ENCODE data around the gene LRGUK. TPM values are rescaled to one million over a fixed set of nuclear protein-coding genes. Genes with fewer than 3 reads are reported as not detected.

The LRGUK gene
- total RNA-seq, 2 experiments from 2014 or later = 0.07 TPM

- H3K4me3 Mint-ChIP-seq = no peak overlapping the region
- no peaks in the 10 kb centered on the region for H3K36me3 Mint-ChIP-seq
- no peaks in the 10 kb centered on the region for H3K9me3 Mint-ChIP-seq
- H3K27ac Mint-ChIP-seq = no peak overlapping the region
- CTCF ChIA-PET = no interaction called here
- H3K27me3 Mint-ChIP-seq = peaks cover 1% of the 10 kb centered on the region
- intact Hi-C loops (cut with micrococcal nuclease) = no loop called here
- H3K4me1 Mint-ChIP-seq (ENCODE audit: low read depth) = peaks cover 12% of the 10 kb centered on the region
- no peak for DNase-seq
- POLR2A ChIA-PET = no interaction called here
Observed at GRCh38 chr7:134174795-134175261, 47.7 kb downstream of the LRGUK start.

- Mint-ChIP-seq H3K9me3 (no peaks in the 10 kb centered on the region), H3K4me3 (no peak overlapping the region), H3K27me3 (peaks cover 1% of the 10 kb centered on the region), H3K36me3 (no peaks in the 10 kb centered on the region), H3K4me1 (ENCODE audit: low read depth) (peaks cover 12% of the 10 kb centered on the region), H3K27ac (no peak overlapping the region)
- ChIA-PET CTCF (no interaction called here), POLR2A (no interaction called here)
- intact Hi-C loops (cut with micrococcal nuclease) = no loop called here
- DNase-seq = no peak
Observed at GRCh38 chr7:134175334-134176036, 48.3 kb downstream of the LRGUK start.

GRCh38 chr7:134176037-134176350 lies 48.9 kb downstream of the LRGUK start:
- CTCF ChIA-PET = no interaction called here
- Mint-ChIP-seq H3K27ac (no peak overlapping the region), H3K27me3 (peaks cover 1% of the 10 kb centered on the region), H3K4me1 (ENCODE audit: low read depth) (peaks cover 12% of the 10 kb centered on the region), H3K36me3 (no peaks in the 10 kb centered on the region), H3K9me3 (no peaks in the 10 kb centered on the region), H3K4me3 (no peak overlapping the region)
- POLR2A ChIA-PET = no interaction called here
- intact Hi-C loops (cut with micrococcal nuclease) = no loop called here
- DNase-seq = no peak

DNA sequence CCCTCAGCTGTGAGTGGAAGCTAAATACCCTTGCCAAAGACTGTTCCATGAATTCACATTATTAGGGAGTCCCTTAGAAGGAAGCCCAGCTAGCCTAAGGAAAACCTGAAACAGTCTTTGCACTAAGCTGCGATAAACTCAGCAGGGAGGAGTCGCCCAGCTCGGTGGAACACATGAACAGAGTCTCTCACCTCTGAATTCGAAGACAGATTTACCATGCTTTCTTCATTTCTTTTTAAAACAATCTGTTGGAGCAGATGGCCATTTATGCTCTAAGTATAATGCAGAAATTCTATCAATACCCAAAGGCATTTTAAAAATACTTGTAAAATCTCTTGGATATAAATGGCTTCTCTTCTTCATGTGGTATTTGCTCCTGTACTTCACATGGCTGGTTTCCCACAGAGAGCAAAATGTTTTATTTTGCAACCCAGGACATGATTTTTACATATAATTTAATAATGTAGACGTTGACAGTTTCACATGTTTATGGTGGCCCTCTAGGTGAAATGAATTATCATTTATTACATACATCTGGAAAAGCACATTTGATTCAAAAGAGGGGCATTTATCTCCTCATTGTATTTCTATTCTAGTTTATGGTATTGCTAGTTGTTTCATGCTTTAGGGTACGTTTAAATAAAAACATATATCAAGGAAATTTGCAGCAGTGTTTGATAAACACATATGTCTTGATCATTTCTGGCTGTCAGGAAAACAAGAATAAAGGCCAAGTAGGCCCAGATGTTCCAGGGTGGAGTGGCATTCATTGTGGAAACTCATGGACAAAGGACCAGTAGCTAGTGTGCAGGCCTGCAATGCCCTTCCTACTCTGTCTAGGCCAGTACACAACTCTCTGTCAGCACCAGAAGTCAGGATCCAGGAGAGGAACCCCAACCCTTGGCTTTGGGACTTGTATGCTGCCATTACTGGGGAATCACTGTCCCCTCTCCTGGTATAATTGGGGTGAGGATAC lies 52.2 kb downstream of the LRGUK start:
- H3K4me3 Mint-ChIP-seq = no peak overlapping the region
- no peak overlapping the region for H3K27ac Mint-ChIP-seq
- H3K27me3 Mint-ChIP-seq = peaks cover 1% of the 10 kb centered on the region
- ChIA-PET POLR2A (no interaction called here), CTCF (no interaction called here)
- H3K4me1 Mint-ChIP-seq (ENCODE audit: low read depth) = peaks cover 12% of the 10 kb centered on the region
- intact Hi-C loops (cut with micrococcal nuclease) = no loop called here
- no peaks in the 10 kb centered on the region for H3K36me3 Mint-ChIP-seq
- H3K9me3 Mint-ChIP-seq = no peaks in the 10 kb centered on the region
- no peak for DNase-seq

DNA sequence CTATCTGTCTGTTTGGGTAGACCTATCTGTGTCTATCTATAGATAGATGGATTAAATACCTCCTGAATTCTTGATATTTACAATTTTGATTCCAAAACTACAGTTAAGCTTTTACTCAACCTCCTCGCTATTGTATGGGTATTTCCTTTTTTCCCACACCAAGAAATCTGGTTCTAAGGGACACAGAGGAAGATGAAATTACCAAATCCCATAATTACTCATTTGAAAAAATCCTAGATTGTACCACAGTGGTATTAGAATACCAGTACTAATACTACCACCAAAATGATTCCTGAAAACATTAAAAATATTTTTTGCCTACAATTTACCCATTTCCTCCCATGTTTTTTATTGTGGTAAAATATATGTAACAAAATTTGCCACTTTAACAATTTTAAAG lies 53.2 kb downstream of the LRGUK start:
- DNase-seq = no peak
- Mint-ChIP-seq H3K27ac (no peak overlapping the region), H3K36me3 (no peaks in the 10 kb centered on the region), H3K9me3 (no peaks in the 10 kb centered on the region), H3K4me3 (no peak overlapping the region), H3K27me3 (peaks cover 1% of the 10 kb centered on the region), H3K4me1 (ENCODE audit: low read depth) (peaks cover 2% of the 10 kb centered on the region)
- ChIA-PET CTCF (no interaction called here), POLR2A (no interaction called here)
- intact Hi-C loops (cut with micrococcal nuclease) = no loop called here

GRCh38 chr7:134182078-134182477 lies 54.9 kb downstream of the LRGUK start:
- intact Hi-C loops (cut with micrococcal nuclease) = no loop called here
- DNase-seq = no peak
- H3K27me3 Mint-ChIP-seq = no peaks in the 10 kb centered on the region
- no peaks in the 10 kb centered on the region for H3K9me3 Mint-ChIP-seq
- no peaks in the 10 kb centered on the region for H3K4me1 Mint-ChIP-seq (ENCODE audit: low read depth)
- POLR2A ChIA-PET = no interaction called here
- no peaks in the 10 kb centered on the region for H3K36me3 Mint-ChIP-seq
- H3K27ac Mint-ChIP-seq = no peak overlapping the region
- no peak overlapping the region for H3K4me3 Mint-ChIP-seq
- CTCF ChIA-PET = interaction anchor here (1.7 kb wide), 1 partner anchor 41 kb away, joined by 4 read pairs; no protein-coding TSS in a partner anchor

- Mint-ChIP-seq H3K9me3 (no peaks in the 10 kb centered on the region), H3K36me3 (no peaks in the 10 kb centered on the region), H3K27ac (no peak overlapping the region), H3K27me3 (no peaks in the 10 kb centered on the region), H3K4me3 (no peak overlapping the region), H3K4me1 (ENCODE audit: low read depth) (no peaks in the 10 kb centered on the region)
- intact Hi-C loops (cut with micrococcal nuclease) = no loop called here
- ChIA-PET CTCF (no interaction called here), POLR2A (no interaction called here)
- no peak for DNase-seq
Observed at GRCh38 chr7:134184767-134185166, 57.6 kb downstream of the LRGUK start.

DNA sequence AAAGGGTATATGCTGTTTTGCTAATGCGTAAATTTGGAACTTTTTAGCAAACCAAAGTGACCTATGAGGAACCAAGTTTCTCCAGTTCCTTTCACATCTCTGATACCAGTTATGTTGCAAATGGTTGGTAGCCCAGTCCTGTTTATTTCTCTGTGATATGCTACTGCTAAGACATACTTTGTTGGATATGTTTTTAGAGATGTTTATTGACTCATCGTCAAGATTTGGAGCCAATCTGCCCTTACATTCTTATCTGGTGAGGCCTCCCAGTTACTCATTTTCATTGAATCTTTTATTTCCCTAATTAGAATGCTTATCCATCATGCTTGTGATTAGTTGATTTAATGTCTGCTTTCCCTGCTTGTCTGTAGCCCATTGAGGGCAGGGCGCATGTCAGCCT lies 58.9 kb downstream of the LRGUK start:
- DNase-seq = no peak
- H3K27me3 Mint-ChIP-seq = no peaks in the 10 kb centered on the region
- H3K4me3 Mint-ChIP-seq = no peak overlapping the region
- intact Hi-C loops (cut with micrococcal nuclease) = no loop called here
- H3K36me3 Mint-ChIP-seq = no peaks in the 10 kb centered on the region
- no peaks in the 10 kb centered on the region for H3K9me3 Mint-ChIP-seq
- CTCF ChIA-PET = no interaction called here
- H3K27ac Mint-ChIP-seq = no peak overlapping the region
- POLR2A ChIA-PET = no interaction called here
- no peaks in the 10 kb centered on the region for H3K4me1 Mint-ChIP-seq (ENCODE audit: low read depth)

GRCh38 chr7:134186801-134187200 lies 59.7 kb downstream of the LRGUK start:
- intact Hi-C loops (cut with micrococcal nuclease) = no loop called here
- H3K9me3 Mint-ChIP-seq = no peaks in the 10 kb centered on the region
- ChIA-PET CTCF (no interaction called here), POLR2A (no interaction called here)
- H3K4me3 Mint-ChIP-seq = no peak overlapping the region
- H3K36me3 Mint-ChIP-seq = no peaks in the 10 kb centered on the region
- no peak for DNase-seq
- H3K27me3 Mint-ChIP-seq = no peaks in the 10 kb centered on the region
- no peak overlapping the region for H3K27ac Mint-ChIP-seq
- no peaks in the 10 kb centered on the region for H3K4me1 Mint-ChIP-seq (ENCODE audit: low read depth)

GRCh38 chr7:134187893-134188292 lies 60.8 kb downstream of the LRGUK start:
- ChIA-PET POLR2A (no interaction called here), CTCF (interaction anchor here (1.8 kb wide), 1 partner anchor 47 kb away, joined by 4 read pairs; no protein-coding TSS in a partner anchor)
- H3K36me3 Mint-ChIP-seq = no peaks in the 10 kb centered on the region
- no peaks in the 10 kb centered on the region for H3K9me3 Mint-ChIP-seq
- no peaks in the 10 kb centered on the region for H3K27me3 Mint-ChIP-seq
- no peaks in the 10 kb centered on the region for H3K4me1 Mint-ChIP-seq (ENCODE audit: low read depth)
- DNase-seq = no peak
- no peak overlapping the region for H3K4me3 Mint-ChIP-seq
- intact Hi-C loops (cut with micrococcal nuclease) = no loop called here
- no peak overlapping the region for H3K27ac Mint-ChIP-seq

DNA sequence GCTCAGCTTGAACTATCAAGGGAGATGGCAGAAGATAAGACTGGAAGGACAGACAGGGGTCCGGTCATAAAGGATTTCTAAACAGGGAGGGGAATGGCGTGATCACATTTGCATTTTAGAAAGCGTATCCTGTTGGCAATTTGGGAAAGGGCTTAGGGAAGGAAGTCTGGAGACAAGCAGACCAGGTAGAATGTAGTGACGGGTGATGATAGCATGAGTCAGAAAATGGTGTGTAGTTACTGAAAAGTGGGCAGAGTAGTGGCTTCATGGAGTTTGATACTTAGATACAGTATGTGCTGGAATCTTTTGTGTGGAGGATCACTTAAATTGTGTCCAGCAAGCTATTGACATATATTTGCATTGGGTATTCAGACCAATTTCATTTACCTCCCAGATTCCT lies 61.2 kb downstream of the LRGUK start:
- POLR2A ChIA-PET = no interaction called here
- CTCF ChIA-PET = interaction anchor here (1.8 kb wide), 1 partner anchor 47 kb away, joined by 4 read pairs; no protein-coding TSS in a partner anchor
- Mint-ChIP-seq H3K9me3 (no peaks in the 10 kb centered on the region), H3K4me3 (no peak overlapping the region), H3K4me1 (ENCODE audit: low read depth) (no peaks in the 10 kb centered on the region), H3K27me3 (no peaks in the 10 kb centered on the region), H3K36me3 (no peaks in the 10 kb centered on the region), H3K27ac (no peak overlapping the region)
- intact Hi-C loops (cut with micrococcal nuclease) = no loop called here
- DNase-seq = no peak

GRCh38 chr7:134189559-134189958 lies 62.4 kb downstream of the LRGUK start:
- Mint-ChIP-seq H3K27me3 (no peaks in the 10 kb centered on the region), H3K9me3 (no peaks in the 10 kb centered on the region), H3K4me3 (no peak overlapping the region), H3K36me3 (no peaks in the 10 kb centered on the region), H3K4me1 (ENCODE audit: low read depth) (no peaks in the 10 kb centered on the region), H3K27ac (no peak overlapping the region)
- no peak for DNase-seq
- intact Hi-C loops (cut with micrococcal nuclease) = no loop called here
- ChIA-PET POLR2A (no interaction called here), CTCF (interaction anchor here (1.8 kb wide), 1 partner anchor 48 kb away, joined by 4 read pairs; no protein-coding TSS in a partner anchor)

DNA sequence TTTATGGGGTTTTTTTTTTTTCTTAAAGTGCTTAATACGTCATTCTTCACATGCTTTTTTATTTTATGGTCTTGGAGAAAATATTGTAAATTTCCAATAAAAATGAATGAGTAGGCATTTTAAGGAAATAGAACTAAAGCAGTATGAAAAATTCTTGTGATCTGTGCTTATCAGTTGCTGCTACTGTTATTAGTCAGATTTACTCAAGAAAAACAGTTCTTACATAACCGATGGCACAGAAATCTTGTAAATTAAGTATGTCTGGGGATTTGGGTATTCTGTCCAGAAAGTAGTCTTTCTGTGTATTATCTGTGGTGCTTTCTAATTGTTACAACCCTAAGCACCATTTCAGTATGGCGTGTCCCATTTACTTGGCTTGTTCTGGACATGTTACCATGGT lies 64.7 kb downstream of the LRGUK start:
- no peak overlapping the region for H3K4me3 Mint-ChIP-seq
- ChIA-PET CTCF (no interaction called here), POLR2A (no interaction called here)
- no peaks in the 10 kb centered on the region for H3K27me3 Mint-ChIP-seq
- no peaks in the 10 kb centered on the region for H3K9me3 Mint-ChIP-seq
- intact Hi-C loops (cut with micrococcal nuclease) = no loop called here
- no peak for DNase-seq
- H3K36me3 Mint-ChIP-seq = no peaks in the 10 kb centered on the region
- H3K4me1 Mint-ChIP-seq (ENCODE audit: low read depth) = no peaks in the 10 kb centered on the region
- H3K27ac Mint-ChIP-seq = no peak overlapping the region
